Amniotic stem cell (primary cell): ENCODE measurements around the gene SMPD3.

Experiments
- DNase-seq: peaks from one replicate; lab custom pipeline; 2025; lab: John Stamatoyannopoulos, UW

SMPD3 gene

GRCh38 chr16:68369697-68370580 lies 78.4 kb downstream of the SMPD3 start:
- no peak for DNase-seq

GRCh38 chr16:68369168-68369567 lies 79.1 kb downstream of the SMPD3 start:
- DNase-seq, result no peak

- DNase-seq, result no peak
Measured at GRCh38 chr16:68368301-68368888, 79.9 kb downstream of the SMPD3 start.

- DNase-seq, result no peak
Measured at GRCh38 chr16:68367891-68368290, 80.4 kb downstream of the SMPD3 start.

- DNase-seq, result no peak
Measured at GRCh38 chr16:68367440-68367839, 80.9 kb downstream of the SMPD3 start.

GRCh38 chr16:68367030-68367429 lies 81.3 kb downstream of the SMPD3 start:
- DNase-seq, result no peak

GRCh38 chr16:68366062-68366461 lies 82.2 kb downstream of the SMPD3 start:
- no peak for DNase-seq

GRCh38 chr16:68365167-68365817 lies 83.0 kb downstream of the SMPD3 start:
- no peak for DNase-seq

- no peak for DNase-seq
Measured at GRCh38 chr16:68364561-68364998, 83.7 kb downstream of the SMPD3 start.

GRCh38 chr16:68363658-68364521 lies 84.4 kb downstream of the SMPD3 start:
- no peak for DNase-seq

GRCh38 chr16:68362947-68363657 lies 85.2 kb downstream of the SMPD3 start:
- DNase-seq, result no peak

- DNase-seq, result no peak
Measured at GRCh38 chr16:68362262-68362913, 85.9 kb downstream of the SMPD3 start.

- no peak for DNase-seq
Measured at GRCh38 chr16:68361485-68361884, 86.8 kb downstream of the SMPD3 start.

GRCh38 chr16:68360956-68361355 lies 87.4 kb downstream of the SMPD3 start:
- no peak for DNase-seq

GRCh38 chr16:68360547-68360946 lies 87.8 kb downstream of the SMPD3 start:
- no peak for DNase-seq

- no peak for DNase-seq
Measured at GRCh38 chr16:68359398-68360191, 88.7 kb downstream of the SMPD3 start.

- DNase-seq, result no peak
Measured at GRCh38 chr16:68358951-68359350, 89.4 kb downstream of the SMPD3 start.

GRCh38 chr16:68357923-68358322 lies 90.4 kb downstream of the SMPD3 start:
- no peak for DNase-seq

GRCh38 chr16:68357521-68357922 lies 90.8 kb downstream of the SMPD3 start:
- DNase-seq, result no peak

- no peak for DNase-seq
Measured at GRCh38 chr16:68356919-68357286, 91.4 kb downstream of the SMPD3 start.
